Measurements from ENCODE around the gene CDH12.

- TF ChIP-seq POLR2A (IDR thresholded peaks at IDR 0.05) = no peak
- no peak for TF ChIP-seq CTCF (IDR thresholded peaks at IDR 0.05)
- no peak for TF ChIP-seq EP300 (IDR thresholded peaks at IDR 0.05)
- no peak for TF ChIP-seq POLR2AphosphoS5 (IDR thresholded peaks at IDR 0.05)
Observed at GRCh38 chr5:22787807-22788206, 65.3 kb downstream of the CDH12 start.
